Activated CD4-positive, CD25-positive, alpha-beta regulatory T cell treated with anti-CD3 and anti-CD28 coated beads, Interleukin-2, amount 50 U/mL, for 16 hours (primary cell): ENCODE data around the gene XYLT2.
"Not testable (repeated sequence)": the region's sequence is repeated elsewhere in the genome, so short reads cannot be mapped to it uniquely, and the experiment has no call there.

Source experiments
- DNase-seq: peaks from one replicate; pipeline ENCODE4 v3.0.0-alpha.2; 2020; ENCODE audit warnings: low read depth, low spot score

Gene XYLT2

GRCh38 chr17:50319306-50320004, 26.5 kb upstream of the XYLT2 start:
- DNase-seq = no peak

- no peak for DNase-seq
Observed at GRCh38 chr17:50322271-50322670, 23.7 kb upstream of the XYLT2 start.

GRCh38 chr17:50323060-50323459, 22.9 kb upstream of the XYLT2 start:
- no peak for DNase-seq

- DNase-seq = no peak
Observed at GRCh38 chr17:50325906-50326305, 20.0 kb upstream of the XYLT2 start.

- DNase-seq = no peak
Observed at GRCh38 chr17:50326831-50327364, 19.0 kb upstream of the XYLT2 start.

- no peak for DNase-seq
Observed at GRCh38 chr17:50328363-50329325, 17.3 kb upstream of the XYLT2 start.

GRCh38 chr17:50329716-50330115, 16.2 kb upstream of the XYLT2 start:
- DNase-seq = no peak

GRCh38 chr17:50330151-50330775, 15.7 kb upstream of the XYLT2 start:
- DNase-seq = no peak

- no peak for DNase-seq
Observed at GRCh38 chr17:50331085-50331791, 14.7 kb upstream of the XYLT2 start.

- DNase-seq = no peak
Observed at GRCh38 chr17:50332196-50332595, 13.7 kb upstream of the XYLT2 start.

GRCh38 chr17:50333291-50334057, 12.5 kb upstream of the XYLT2 start:
- not testable (repeated sequence) for DNase-seq

GRCh38 chr17:50337956-50338355, 8.0 kb upstream of the XYLT2 start:
- no peak for DNase-seq

GRCh38 chr17:50338645-50339044, 7.3 kb upstream of the XYLT2 start:
- no peak for DNase-seq

GRCh38 chr17:50339381-50339780, 6.5 kb upstream of the XYLT2 start:
- DNase-seq = no peak

GRCh38 chr17:50344731-50345365, 1.1 kb upstream of the XYLT2 start:
- no peak for DNase-seq

GRCh38 chr17:50346313-50347116, 589 bp downstream of the XYLT2 start:
- peak; percentile 17 for DNase-seq

- no peak for DNase-seq
Observed at GRCh38 chr17:50347117-50347893, 1.4 kb downstream of the XYLT2 start.

- no peak for DNase-seq
Observed at GRCh38 chr17:50347894-50348291, 2.0 kb downstream of the XYLT2 start.
